ENCODE data around the gene SYMPK. TPM values are rescaled to one million over a fixed set of nuclear protein-coding genes. Genes with fewer than 3 reads are reported as not detected.
A peak's percentile ranks its signal among the peaks of the same experiment; 100 is the strongest.

Gene SYMPK
- total and polyA plus RNA-seq, 9 donors, result 24.8 to 61.9 (median 50.1) TPM

DNA sequence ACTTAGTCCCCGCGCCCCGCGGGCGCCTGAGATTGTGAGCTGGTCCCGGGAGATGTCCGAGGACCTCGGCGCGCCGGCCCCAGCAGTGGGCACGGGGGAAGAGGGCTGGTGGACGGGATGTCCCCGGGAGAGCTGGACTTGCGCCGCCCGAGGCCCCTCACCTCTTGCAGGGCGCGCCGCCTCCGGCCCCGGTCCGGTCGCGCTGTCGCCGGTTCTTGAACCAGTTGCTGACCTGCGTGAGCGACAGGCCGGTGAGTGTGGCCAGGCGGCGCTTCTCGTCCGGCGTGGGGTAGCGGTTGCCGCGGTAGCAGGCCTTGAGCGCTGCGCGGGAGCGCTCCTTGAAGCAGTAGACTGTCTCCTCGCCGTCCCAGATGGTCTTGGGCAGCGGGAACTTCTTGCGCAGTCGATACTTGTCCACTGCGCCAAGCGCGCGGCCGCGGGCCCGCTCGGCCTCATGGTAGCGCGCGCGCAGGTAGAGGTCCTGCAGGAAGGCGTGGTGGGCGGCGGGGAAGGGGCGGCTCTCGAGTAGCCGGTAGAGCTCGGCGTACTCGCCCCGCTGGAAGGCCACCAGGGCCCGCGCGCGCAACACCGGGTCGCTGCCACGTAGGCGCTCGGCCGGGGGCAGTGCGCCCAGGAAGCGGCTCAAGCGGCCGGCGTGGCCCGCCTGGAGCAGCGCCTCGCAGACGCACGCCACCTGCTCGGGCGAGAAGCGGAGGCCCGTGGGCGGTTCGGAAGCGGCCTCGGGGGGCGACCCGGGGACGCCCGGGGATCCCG lies 94.9 kb downstream of the SYMPK start:
- Histone ChIP-seq H3K27me3 (no peaks in the 10 kb centered on the region), H3K4me3 (peak overlapping the region; percentile 91), H3K4me1 (ENCODE audit: insufficient read depth) (peaks cover 26% of the 10 kb centered on the region), H3K9me3 (no peaks in the 10 kb centered on the region), H3K27ac (peak overlapping the region; percentile 94 to 96), H3K36me3 (no peaks in the 10 kb centered on the region)
- TF ChIP-seq, protein P1, sequence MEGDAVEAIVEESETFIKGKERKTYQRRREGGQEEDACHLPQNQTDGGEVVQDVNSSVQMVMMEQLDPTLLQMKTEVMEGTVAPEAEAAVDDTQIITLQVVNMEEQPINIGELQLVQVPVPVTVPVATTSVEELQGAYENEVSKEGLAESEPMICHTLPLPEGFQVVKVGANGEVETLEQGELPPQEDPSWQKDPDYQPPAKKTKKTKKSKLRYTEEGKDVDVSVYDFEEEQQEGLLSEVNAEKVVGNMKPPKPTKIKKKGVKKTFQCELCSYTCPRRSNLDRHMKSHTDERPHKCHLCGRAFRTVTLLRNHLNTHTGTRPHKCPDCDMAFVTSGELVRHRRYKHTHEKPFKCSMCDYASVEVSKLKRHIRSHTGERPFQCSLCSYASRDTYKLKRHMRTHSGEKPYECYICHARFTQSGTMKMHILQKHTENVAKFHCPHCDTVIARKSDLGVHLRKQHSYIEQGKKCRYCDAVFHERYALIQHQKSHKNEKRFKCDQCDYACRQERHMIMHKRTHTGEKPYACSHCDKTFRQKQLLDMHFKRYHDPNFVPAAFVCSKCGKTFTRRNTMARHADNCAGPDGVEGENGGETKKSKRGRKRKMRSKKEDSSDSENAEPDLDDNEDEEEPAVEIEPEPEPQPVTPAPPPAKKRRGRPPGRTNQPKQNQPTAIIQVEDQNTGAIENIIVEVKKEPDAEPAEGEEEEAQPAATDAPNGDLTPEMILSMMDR (IDR thresholded peaks at IDR 0.05), result no peak
- TF ChIP-seq POLR2A (IDR thresholded peaks at IDR 0.05) (peak; percentile 20), EP300 (IDR thresholded peaks at IDR 0.05) (no peak)
- intact Hi-C loops (cut with DNase I), result loop anchor here (2.0 to 10.0 kb wide), 4 partner anchors 37 to 76 kb away; partner anchors contain the start of genes QPCTL (in 2 of the 4), SNRPD2 (in 2 of the 4) and FBXO46 (in 1 of the 4)
- WGBS, 3 donors, result 0% methylated on average over 69 to 102 of the region's 102 CpGs
- peak; percentile 75 to 86 (median 80) for DNase-seq

DNA sequence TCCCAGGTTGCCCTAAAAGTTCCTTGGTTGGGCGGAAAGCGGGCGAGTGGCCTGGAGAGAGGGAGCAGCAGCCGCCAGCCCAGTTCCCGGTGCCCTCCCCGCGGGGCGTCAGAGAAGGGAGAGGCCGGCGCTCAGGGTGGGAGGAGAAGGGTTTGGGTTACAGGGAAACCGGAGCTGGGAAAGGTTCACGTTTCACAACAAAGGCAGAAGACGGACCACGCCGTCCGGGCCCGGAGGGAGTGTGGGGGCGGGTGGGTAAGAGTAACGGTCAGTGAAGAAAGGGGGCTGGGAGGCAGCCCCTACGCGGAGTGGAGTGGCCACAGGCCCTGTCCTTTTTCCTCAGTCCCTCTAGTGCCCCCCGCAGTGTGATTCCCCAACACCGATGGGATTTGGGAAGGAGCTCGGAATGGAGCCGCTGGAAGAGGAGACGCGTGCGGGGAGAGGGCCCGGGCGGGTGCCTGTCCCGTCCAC lies 95.5 kb downstream of the SYMPK start:
- DNase-seq, result peak; percentile 84 to 91 (median 88)
- intact Hi-C loops (cut with DNase I), result loop anchor here (2.0 to 10.0 kb wide), 4 partner anchors 37 to 75 kb away; partner anchors contain the start of genes QPCTL (in 2 of the 4), SNRPD2 (in 2 of the 4) and FBXO46 (in 1 of the 4)
- TF ChIP-seq, protein P1 (IDR thresholded peaks at IDR 0.05), result no peak
- TF ChIP-seq POLR2A (IDR thresholded peaks at IDR 0.05), result peak; percentile 59
- H3K4me3 ChIP-seq, result peak overlapping the region; percentile 91
- no peaks in the 10 kb centered on the region for H3K27me3 ChIP-seq
- no peaks in the 10 kb centered on the region for H3K36me3 ChIP-seq
- H3K27ac ChIP-seq, result peak overlapping the region; percentile 94 to 96
- WGBS, 3 donors, result 2 to 6% (median 3%) methylated on average over 31 of the region's 31 CpGs
- H3K4me1 ChIP-seq (ENCODE audit: insufficient read depth), result peaks cover 27% of the 10 kb centered on the region
- no peaks in the 10 kb centered on the region for H3K9me3 ChIP-seq

DNA sequence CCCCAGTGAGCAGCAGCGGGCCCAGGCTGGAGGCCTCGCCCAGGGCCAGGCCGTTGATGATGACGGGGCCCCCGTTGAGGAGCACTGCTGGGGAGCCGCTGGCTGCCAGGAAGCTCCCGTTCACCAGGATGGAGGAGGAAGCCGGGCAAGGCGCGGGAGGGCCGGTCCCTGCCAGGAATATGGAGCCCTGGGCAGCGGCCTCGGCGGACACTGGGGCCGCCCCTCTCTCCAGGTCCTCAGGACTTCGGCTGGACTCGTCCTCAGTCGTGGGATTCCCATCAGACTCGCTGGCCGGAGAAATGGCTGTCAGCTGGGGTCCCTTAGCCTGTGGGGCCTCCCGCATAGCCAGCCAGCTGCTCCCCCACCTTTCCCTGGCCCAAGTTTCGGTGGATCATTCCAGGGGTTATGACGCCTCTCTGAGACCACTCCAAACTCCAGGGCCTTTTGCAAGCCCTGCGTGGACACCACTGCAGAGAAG lies 96.0 kb downstream of the SYMPK start:
- Histone ChIP-seq H3K27me3 (no peaks in the 10 kb centered on the region), H3K4me3 (peak overlapping the region; percentile 91), H3K9me3 (no peaks in the 10 kb centered on the region), H3K4me1 (ENCODE audit: insufficient read depth) (peaks cover 27% of the 10 kb centered on the region), H3K36me3 (no peaks in the 10 kb centered on the region), H3K27ac (peak overlapping the region; percentile 94 to 96)
- TF ChIP-seq EP300 (IDR thresholded peaks at IDR 0.05), result no peak
- no peak for TF ChIP-seq POLR2A (IDR thresholded peaks at IDR 0.05)
- TF ChIP-seq, protein P1 (IDR thresholded peaks at IDR 0.05), result no peak
- DNase-seq, result peak in 1 of 5 donors; percentile 73
- intact Hi-C loops (cut with DNase I), result loop anchor here (2.0 to 10.0 kb wide), 4 partner anchors 36 to 75 kb away; partner anchors contain the start of genes QPCTL (in 2 of the 4), SNRPD2 (in 2 of the 4) and FBXO46 (in 1 of the 4)
- WGBS, 3 donors, result 2 to 11% (median 6%) methylated on average over 22 to 24 of the region's 24 CpGs

DNA sequence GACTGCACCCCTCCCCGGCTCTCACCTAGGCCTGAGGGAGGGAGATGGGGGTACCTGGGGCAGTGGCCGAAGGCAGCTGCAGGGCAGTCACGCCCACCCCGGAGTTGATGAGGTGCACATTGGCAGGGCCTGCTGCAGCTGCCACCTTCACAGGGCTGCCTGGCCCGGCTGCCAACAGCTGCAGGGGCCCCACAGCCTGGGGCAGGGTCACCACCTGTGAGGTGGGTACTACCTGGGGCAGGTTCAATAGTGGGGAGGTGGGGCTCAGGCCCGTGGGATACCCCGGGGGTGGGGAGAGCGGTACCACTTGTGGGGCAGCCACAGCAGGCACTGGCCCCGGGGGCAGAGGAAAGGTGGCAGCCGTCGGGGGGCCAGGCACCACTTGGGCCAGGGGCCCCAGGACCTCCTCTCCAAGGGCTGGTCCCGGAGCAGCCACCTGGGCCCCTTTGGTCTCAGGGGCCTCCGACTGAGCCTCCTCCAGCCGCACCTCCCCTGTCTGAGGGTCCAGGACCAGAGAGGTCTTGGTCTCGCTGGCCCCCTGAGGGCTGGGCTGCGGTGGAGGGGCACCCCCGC lies 96.6 kb downstream of the SYMPK start:
- no peak for TF ChIP-seq EP300 (IDR thresholded peaks at IDR 0.05)
- TF ChIP-seq, protein P1 (IDR thresholded peaks at IDR 0.05), result no peak
- no peak for TF ChIP-seq POLR2A (IDR thresholded peaks at IDR 0.05)
- H3K4me1 ChIP-seq (ENCODE audit: insufficient read depth), result peaks cover 27% of the 10 kb centered on the region
- DNase-seq, result peak; percentile 42 to 64 (median 60)

More for the DNA sequence above, 96.6 kb downstream of the SYMPK start:
- intact Hi-C loops (cut with DNase I), result loop anchor here (2.0 to 10.0 kb wide), 4 partner anchors 36 to 74 kb away; partner anchors contain the start of genes QPCTL (in 2 of the 4), SNRPD2 (in 2 of the 4) and FBXO46 (in 1 of the 4)
- H3K27ac ChIP-seq, result peak overlapping the region; percentile 94 to 96
- peak overlapping the region; percentile 91 for H3K4me3 ChIP-seq
- no peaks in the 10 kb centered on the region for H3K27me3 ChIP-seq
- no peaks in the 10 kb centered on the region for H3K36me3 ChIP-seq
- H3K9me3 ChIP-seq, result no peaks in the 10 kb centered on the region
- WGBS, 3 donors, result 27 to 38% (median 31%) methylated on average over 12 to 17 of the region's 17 CpGs

All from ovary (tissue), 9 donors.